Stimulated activated CD4-positive, alpha-beta T cell treated with anti-CD3 and anti-CD28 coated beads, Interleukin-15, amount 100 ng/mL, for 24 hours (primary cell): Measurements from ENCODE around the gene FGD4.

ENCODE experiments used
- DNase-seq: peaks from one replicate; pipeline ENCODE4 v3.0.0-alpha.2; 2020

Gene FGD4

DNA sequence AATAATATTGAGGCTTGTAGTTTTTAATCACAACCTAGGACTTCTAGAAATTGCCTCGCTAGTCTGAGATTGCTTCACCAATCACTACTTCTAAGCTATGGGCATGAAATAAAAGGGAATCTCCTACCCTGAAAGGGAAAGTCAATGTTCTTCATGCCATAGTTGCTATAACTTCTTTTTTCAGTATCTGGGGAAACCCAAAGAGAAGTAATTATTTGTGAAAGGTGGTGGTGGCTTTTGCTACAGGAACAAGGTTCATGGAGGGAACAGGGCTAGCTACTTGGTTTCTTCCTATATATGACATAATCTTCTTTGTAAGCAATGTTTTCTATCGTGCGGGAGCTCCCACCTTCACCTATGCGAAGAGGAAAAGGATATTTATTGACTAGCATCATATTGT lies 218.2 kb downstream of the FGD4 start:
- DNase-seq, result no peak

DNA sequence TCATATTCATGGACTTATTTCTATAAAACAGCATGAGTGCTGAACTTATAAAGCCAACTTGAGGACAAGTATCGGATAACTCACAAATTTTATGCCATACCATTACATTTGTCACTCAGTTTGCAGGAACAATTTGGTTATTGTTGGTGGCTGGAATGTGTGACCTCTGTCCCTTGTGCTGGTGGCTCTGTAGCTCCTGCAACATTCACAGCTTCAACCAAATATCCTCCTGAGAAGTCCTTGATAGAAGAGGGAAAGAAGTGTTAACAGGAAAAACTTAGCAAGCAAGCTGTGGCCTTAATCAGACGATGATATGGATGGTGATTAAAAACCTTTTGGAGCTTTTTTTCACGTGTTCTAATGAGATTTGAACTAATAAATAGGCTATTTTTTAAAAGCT lies 218.8 kb downstream of the FGD4 start:
- no peak for DNase-seq

DNA sequence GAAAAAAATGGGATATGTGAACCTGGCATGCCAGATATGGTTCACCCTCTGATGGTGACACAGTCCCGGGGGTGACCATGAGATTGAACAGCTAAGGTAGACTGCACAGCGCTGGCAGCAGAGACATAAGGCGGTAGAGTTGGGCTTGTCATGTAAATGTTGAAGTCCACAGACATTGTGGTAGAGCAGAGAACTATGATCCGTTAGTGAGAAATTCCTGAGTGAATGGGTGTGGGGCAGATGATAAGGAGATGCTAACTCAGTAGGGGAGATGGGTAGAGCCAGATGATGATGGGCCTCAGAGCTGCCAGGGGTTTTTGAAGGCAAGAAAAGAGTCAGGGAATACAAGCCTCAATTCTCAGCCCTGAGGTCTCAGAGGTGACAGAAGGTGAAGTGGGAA lies 228.6 kb downstream of the FGD4 start:
- no peak for DNase-seq

DNA sequence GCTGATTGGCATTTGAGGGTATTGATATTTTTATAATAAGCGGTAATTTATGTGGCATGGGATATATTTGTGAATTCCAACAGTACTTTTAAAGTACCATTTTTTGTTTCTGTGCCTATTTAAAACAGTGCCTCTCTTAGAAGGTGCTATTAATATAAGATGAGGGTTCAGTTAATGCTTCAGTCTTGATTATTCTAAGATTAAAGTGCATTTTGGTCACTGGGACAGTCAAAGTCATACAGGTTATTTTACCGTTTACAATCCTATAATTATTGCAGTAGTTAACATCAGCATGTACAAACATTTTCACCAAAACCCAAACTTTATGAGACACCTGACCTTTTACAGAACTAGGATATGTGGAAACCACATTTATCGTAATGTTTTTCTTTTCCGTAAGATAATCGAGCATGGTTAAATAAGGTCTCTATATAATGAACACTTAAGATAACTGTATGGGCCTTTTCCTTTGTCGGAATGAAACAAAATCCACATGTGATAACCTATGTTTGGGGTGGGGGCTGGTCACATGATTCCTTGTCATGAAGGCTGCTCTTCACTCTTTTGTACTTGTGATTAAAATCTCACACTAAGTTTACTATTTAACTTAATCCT lies 242.0 kb downstream of the FGD4 start:
- no peak for DNase-seq

DNA sequence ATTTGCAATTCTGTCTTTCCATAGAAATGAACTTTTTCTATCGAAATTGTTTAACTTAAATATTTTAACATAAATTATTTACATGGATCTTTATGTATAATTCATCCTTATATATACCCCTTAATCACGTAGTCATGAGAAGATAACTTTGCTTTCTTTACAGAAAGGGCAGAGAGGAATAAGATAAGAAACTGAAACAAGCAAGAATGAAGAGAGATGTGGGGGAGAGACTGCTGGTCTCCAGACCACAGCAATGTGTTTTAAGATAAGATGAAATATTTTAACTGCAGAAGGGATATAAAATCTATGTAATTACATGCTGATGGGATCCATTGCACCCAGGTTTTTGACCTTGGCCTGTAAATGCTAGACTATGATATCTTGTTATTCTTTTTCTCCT lies 245.1 kb downstream of the FGD4 start:
- no peak for DNase-seq

DNA sequence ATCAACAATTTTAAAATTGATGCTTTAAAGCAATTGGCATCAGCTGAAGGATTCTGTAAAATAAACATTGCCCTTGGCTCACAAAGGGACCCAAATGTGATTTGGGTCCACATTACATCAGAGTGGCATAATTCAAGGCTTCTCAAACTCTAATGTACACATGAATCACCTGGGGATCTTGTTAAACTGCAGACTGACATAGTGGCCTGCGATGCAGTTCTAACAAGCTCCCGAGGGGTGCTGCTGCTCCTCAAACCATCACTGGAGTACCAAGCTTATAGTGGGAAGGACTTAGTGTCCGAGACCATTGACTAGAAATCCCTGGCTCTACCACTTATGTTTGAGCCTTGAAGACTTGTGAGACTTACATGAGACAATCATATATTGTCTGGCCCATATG lies 247.9 kb downstream of the FGD4 start:
- no peak for DNase-seq

DNA sequence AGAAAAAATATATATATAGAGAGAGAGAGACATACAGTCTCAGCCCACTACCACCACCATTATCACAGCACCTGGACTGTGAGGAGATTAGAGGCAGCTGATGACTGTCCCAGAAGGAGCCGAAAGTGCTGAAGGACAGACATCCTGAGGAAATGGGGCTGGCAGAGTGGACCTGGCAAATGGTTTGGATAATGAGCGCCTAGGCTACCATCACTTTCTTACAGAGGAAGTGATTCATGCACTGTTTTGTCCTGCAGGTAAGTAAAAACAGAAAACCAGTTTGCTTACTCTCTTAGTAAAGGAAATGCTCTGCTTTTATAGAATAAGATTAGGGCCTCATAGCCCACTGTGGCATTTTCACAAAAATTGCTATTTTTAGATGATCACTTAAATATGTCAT lies 251.2 kb downstream of the FGD4 start:
- DNase-seq, result no peak

DNA sequence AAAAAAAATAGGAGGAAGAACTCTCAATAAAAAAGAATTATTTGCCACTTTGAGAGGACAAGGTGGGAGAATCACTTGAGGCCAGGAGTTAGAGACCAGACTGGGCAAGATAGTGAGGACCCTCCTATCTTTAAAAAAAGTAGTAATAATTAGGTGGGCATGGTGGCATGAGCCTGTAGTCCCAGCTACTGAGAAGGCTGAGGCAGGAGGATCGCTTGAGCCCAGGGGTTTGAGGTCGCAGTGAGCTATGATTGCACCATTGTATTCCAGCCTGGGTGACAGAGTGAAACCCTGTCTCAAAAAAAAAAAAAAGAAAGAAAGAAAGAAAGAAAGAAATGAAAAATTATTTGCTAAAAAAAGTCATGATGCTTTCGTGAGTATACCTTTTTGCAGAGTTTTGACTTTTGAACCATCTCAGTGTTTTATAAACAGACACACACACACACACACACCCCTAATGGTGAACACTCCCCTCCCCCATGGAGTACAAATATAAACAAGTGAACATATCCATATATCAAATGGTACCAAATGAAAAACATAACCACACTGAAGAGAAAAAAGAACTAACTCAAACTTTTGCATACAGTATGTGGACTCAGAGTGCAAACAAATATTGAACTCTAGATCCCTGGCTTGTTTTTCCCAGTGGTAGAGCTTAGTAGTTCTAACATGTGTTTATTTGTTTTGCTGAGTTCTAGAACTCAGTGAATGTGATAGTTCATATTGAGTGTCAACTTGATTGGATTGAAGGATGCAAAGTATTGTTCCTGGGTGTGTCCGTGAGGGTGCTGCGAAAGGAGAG lies 252.0 kb downstream of the FGD4 start:
- DNase-seq, result no peak

DNA sequence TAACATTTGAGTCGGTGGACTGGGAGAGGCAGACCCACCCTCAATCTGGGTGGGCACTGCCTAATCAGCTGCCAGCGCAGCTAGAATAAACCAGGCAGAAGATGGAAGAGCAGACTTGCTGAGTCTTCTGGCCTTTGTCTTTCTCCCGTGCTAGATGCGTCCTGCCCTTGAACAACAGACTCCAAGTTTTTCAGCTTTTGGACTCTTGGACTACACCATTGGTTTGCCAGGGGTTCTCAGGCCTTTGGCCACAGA lies 252.5 kb downstream of the FGD4 start:
- no peak for DNase-seq

DNA sequence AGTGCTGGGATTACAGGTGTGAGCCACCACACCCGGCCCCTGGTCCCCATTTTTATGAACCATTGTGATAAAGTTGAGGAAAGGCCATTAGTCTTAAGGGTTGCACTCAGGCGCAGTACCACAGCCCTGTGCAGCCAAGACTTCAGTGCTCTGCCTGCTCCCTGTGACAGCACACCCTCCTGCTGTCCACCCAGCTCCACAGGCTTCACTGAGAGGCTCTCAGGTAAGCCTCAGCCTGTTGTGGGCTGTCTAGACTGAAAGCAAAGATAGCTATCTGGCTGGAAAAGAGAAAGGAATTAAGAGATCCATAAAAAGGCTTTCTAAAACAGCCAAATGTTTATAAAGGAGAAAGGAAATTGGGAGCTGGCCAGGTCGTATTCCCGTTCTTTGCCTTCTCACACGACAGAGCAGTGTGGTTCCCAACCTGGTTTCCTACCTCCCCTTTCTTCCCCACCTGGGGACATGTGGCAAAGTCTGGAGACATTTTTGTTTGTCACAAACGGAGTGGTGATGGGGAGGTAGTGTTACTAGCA lies 260.6 kb downstream of the FGD4 start:
- DNase-seq, result no peak

DNA sequence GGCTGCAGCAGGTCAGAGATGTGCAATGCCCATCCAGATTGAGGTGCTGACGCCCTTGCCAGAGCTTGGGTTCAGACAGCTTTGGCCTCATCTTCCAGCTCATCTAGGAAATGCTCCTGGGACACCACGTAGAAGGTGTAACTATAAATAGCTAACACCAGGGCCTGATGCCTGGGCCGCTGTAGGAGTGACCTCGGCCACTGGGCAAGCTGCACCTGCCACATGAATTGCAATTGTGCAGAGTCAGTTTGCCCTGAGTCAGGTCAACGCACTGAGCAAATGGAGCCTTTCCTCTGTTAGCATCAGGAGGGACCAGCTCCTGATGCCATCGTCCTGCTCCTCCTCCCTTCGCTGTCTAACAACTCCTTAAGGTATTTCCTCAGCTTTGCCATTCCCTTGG lies 262.3 kb downstream of the FGD4 start:
- DNase-seq, result no peak

DNA sequence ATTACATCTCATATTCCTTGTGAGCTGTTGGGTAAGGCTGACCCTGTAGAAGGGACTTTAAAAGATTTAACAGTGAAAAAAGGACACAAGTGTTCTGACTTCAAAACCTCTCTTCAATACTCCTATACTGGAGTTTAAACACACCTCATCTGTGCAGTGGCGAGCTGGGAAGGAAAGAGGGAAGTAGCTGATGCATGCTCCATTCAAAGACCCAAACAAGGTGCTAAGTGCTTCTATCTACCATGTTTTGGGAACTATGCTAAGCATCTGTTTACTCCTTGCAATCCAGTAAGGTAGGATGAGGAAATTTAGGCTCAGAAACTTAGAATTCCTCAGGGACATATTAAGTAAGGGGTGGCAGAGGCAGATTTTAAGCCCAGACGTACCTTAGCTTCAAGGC lies 263.3 kb downstream of the FGD4 start:
- no peak for DNase-seq

DNA sequence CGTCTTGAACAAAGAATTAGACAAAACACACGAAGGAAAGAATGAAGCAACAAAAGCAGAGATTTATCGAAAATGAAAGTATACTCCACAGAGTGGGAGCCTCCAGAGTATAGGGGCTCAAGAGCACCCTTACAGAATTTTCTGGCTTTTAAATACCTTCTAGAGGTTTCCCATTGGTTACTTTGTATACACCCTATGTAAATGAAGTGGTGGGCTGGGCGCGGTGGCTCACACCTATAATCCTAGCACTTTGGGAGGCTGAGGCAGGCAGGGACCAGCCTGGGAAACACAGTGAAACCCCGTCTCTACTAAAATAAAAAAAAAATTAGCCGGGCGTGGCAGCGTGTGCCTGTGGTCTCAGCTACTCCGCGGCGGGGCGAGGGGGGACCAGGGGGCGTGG lies 266.7 kb downstream of the FGD4 start:
- no peak for DNase-seq

DNA sequence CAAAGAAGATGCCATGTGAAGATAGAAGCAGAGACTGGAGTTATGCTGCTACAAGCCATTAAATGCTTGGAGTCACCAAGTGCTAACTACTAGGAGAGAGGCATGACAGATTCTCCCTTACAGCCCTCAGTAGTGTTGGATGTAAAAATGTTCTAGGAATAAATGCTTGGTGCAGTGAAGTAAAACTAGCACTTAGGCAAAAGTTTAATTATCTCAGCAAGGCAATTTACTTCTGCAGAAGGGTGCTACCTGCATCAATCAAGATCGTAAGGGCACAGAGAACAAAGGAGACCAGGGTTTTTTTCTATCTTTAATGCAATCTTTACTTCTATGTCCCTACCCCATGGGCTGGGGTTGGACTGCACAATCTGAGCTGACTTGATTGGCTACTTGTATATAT lies 270.2 kb downstream of the FGD4 start:
- DNase-seq, result no peak

DNA sequence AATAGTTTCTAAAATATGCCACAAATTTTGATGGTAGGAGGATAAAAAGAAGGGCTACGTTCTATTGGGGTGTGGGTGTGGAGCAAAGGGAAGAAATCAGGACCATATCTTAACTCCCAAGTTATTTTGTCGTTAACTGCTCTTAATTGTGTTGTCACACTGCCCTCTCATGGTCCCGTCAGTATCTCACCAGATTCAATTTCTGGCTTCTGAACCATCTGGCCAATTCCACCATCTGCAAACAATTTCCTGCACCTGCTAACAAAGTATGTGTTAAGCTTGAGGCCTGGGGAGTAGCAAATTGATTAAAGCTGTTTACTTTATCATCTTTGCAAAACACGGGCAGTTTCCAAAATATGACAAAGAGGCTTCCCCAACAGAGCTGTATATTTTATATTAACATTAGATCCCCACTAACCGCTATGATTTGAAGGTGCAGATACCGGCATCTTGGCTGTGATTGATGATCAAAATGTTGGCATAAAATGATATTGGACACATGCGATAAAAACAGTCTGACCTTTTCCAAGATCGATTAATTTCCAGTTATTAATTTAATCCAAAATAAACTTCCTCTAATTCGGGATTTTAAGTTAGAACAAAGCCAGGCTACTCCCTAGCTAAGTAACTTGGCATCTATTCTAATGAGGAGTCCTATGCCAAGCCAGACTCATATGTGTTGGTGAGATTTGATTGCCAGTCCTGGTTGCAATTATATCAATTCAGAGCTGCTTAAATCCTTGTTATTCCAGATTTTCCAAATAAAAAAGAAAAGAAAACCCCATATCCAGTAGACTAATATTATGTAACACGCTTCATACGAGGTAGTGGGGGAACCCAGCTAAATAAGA lies 272.8 kb downstream of the FGD4 start:
- DNase-seq, result no peak

DNA sequence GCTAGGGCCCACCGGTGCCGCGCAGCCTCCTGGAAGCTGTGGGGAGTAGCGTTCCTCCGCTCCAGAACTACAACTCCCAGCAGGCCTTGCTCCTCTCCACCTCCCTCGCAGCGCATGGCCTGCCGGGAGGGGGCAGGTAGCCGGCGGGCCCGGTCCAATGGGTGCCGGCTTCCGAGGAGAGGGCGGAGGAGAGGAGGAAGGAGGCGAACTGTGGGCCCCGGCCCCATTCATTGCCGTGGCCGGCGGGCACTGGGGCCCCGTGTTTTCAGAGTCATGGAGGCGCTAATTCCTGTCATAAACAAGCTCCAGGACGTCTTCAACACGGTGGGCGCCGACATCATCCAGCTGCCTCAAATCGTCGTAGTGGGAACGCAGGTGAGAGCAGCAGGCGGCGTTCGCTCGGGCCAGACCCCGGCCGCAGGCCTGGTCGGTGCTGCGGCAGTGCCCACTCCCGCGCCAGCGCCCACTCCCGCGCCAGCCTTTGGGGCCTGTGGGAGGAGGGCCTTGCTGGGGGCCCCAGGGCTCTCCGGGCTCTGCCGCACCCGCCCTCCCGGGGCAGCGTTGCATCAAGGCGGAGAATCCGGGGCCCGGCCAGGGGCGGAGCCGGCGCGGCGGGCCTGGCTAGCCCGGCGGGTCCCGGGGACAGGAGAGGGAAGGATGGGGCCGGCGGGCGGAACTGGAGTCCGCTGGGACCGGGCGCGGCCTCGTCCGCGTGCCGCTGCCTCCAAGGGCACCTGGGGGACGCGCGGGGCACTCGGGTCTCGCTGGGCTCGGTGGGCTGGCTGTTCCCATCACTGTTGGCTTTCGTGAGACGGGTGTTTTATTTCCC lies 279.9 kb downstream of the FGD4 start, which contains the start of gene DNM1L:
DNM1L (plus strand) TSS at position 211 of the 829 bp plus-strand sequence; CDS start at position 274, 63 bp downstream.
- peak; percentile 93 for DNase-seq

DNA sequence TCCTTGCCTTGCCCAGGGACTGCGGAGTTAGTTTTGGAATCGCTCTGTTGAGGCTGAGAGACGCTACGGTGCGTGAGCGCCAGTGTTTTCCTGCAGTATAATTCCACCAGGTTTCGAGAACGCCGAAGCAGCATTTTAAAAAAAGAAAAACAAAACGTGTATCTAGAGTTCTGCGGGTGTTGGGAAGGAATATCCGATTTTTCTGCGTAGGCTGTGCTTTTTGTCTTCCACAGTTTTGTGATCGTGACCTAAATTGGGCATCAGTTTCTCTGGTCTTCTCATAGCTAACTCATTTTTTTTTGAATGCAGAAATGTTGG lies 280.5 kb downstream of the FGD4 start:
- DNase-seq, result no peak

DNA sequence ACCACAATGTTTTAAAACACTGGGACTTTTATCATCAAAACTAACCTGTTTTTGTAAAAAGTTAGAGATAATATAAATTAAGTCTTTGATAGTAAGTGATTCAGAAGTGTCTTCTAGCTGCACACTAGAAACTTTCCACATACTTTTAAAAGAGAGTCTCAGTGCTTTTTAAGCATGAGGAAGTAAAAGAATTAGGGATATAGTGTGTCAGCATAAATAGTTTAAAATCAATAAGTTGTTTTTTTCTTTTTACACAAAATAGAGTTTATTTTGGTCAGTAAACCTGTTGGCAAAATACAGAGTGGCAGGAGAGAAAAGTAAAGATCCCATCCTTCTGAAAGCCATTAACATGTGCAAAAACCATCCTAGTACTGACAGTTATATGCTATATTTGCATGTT lies 281.4 kb downstream of the FGD4 start:
- no peak for DNase-seq

DNA sequence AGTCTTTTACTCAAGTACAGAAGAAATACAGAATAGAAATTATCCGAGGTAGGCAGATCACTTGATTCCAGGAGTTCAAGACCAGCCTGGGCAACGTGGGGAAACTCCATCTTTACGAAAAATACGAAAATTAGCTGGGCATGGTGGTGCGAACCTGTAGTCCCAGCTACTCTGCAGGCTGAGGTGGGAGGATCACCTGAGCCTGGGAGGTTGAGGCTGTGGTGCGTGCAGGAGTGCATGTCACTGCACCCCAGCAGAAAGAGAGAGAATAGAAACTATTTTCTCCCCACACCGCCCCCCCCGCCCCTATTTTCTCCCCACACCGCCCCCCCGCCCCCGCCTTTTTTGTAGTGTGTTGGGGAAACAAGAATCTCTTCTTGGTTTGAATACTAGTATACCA lies 281.9 kb downstream of the FGD4 start:
- DNase-seq, result no peak

DNA sequence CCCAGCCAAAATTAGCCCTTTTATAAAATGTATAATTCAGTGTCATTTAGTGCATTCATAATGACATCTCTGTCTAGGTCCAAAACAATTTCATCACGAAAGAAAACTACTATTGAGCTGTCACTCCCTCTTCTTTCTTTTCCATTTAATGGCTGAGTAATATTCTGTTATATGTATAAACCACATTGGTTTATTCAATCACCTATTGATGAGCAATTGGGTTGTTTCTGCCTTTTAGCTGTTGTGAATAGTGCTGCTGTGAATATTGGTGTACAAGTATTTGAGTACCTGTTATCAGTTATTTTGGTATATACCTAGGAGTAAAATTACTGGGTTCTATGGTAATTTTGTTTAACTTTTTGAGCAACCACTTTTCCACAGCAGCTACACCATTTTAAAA lies 287.0 kb downstream of the FGD4 start:
- no peak for DNase-seq

DNA sequence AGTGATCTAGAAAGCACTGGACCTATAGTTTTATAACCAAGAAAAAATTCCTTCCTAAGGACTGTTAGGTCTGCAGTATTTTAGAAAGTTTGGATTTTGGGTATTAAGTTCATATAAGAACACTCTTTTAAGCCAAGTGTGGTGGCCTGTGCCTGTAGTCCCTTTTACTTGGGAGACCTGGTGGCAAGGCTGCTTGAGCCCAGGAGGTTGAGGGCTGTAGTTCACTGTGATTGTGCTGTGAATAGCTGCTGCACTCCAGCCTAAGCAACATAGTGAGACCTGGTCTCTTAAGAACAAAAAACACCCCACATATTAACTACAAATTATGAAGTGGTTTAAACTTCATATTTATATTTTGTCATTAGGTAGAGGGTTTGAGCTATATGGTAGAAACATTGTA lies 289.4 kb downstream of the FGD4 start:
- DNase-seq, result no peak

DNA sequence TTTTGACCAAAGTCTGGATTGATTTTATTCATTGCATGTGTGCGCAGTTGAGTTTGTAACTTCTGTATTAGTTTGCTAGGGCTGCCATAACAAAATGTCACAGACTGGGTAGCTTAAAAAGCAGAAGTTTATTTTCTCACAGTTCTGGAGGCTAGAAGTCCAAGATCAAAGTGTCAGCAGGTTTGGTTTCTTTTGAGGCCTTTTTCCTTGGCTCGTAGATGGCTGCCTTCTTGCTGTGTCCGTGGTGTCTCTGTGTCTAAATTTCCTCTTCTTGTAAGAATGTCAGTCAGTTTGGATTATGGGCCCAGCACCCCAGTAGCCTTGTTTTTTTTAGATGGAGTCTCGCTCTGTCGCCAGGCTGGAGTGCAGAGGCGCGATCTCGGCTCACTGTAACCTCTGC lies 291.6 kb downstream of the FGD4 start:
- no peak for DNase-seq

DNA sequence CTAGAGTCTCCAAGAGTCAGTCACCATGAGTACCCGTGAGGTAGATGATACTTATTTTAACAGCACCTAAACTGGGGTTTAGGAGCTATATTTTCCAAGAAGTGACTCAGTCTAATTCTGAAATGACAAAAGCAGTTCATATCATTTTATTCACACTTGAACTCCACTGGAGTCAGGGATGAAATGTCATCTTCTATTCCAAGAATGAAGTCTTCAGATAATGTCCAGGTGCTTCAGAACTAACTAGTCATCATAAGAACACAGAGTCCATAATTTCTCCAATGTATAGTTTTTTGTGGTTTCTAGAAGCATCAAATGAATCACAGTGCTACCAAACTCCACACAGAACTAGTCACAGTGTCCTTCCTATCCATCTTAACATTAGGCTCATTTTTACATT lies 293.0 kb downstream of the FGD4 start:
- no peak for DNase-seq
